SK-N-MC (cell line): Measurements from ENCODE around the gene ABLIM1.

Source experiments
- EZH2 ChIP-seq: fragments of 200-600 bp; sonication (generic); IDR thresholded peaks from one replicate; pipeline ENCODE4 v1.6.1; 2017; ENCODE audit warnings: antibody characterized with exemption
- FOXP2 ChIP-seq: optimal IDR thresholded peaks from 2 replicates; pipeline ENCODE3; 2011; ENCODE audit warnings: mild to moderate bottlenecking, moderate library complexity; ENCODE audit not compliant: insufficient read depth; ENCODE audit errors: extremely low read length, control extremely low read depth
- POLR2AphosphoS5 ChIP-seq: IDR thresholded peaks from 2 replicates; pipeline ENCODE4 v1.6.1; 2012; ENCODE audit warnings: mild to moderate bottlenecking, low read depth, low read length, borderline replicate concordance

DNA sequence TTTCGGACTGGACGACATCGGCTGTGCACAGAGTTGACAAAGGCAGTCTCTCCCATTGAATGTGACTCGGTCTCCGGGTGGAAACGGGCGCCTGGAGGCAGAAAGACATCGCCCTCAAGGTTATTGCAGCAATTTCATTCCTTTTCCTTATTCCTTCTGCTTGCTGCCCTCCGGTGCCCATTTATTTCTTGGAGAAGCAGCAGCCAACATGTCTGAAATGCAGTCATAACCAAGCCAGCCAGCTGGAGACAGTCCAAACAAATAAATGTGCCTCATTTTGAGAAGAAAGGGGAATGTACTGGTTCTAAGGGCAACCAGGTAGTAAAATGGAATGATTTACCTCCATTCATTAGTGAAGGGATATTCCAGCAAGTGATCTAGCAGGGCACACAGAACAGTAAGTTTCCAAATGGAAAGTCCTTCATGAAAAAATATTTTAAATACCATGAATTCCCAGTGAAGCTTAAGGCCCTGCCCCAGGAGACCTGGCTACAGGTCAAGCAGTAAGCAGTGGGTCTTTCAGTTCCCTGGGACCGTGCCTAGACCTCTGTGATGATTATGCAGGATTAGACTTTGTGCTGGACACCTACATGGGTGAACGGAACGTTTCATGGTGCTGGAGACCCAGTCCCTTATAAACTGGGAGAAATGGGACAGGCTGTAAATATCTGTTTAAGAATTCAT, 86.6 kb downstream of the ABLIM1 start:
- TF ChIP-seq EZH2 (no peak), POLR2AphosphoS5 (no peak), FOXP2 (no peak)
